Heart right ventricle (tissue), 16 donors: ENCODE measurements around the gene POSTN. TPM values are rescaled to one million over a fixed set of nuclear protein-coding genes. Genes with fewer than 3 reads are reported as not detected.

Source experiments
- ATAC-seq, 8 donors: fragments of 200-7000 bp; cut with Tn5 transposase; one replicate each; pipeline ENCODE4 v1.9.1; 2020; ENCODE audit warnings: mild to moderate bottlenecking in 8 of 8, moderate library complexity in 8 of 8, moderate number of reproducible peaks in 1 of 8
- DNase-seq, 2 donors: peaks; one replicate each; pipeline ENCODE4 v3.0.0-alpha.2; 2020
- H3K27ac ChIP-seq, 10 donors: fragments of 200-600 bp; sonication (generic) in 2 of 10; one replicate each; pipeline versions ENCODE4 v1.5.0 to v1.8.0; 2020 to 2022; ENCODE audit warnings: mild to moderate bottlenecking in 3 of 10
- H3K27me3 ChIP-seq, 7 donors: fragments of 200-600 bp; one replicate each; pipeline ENCODE4 v1.8.0; 2021 to 2022; ENCODE audit warnings: mild to moderate bottlenecking in 2 of 7
- H3K36me3 ChIP-seq, 9 donors: fragments of 200-600 bp; sonication (generic) in 1 of 9; one replicate each; pipeline versions ENCODE4 v1.5.0 to v1.8.0; 2020 to 2022; ENCODE audit warnings: mild to moderate bottlenecking in 2 of 9
- H3K4me1 ChIP-seq, 9 donors: fragments of 200-600 bp; sonication (generic) in 1 of 9; one replicate each; pipeline versions ENCODE4 v1.5.0 to v1.8.0; 2020 to 2022; ENCODE audit warnings: mild to moderate bottlenecking in 4 of 9
- H3K4me3 ChIP-seq, 10 donors: fragments of 200-600 bp; sonication (generic) in 2 of 10; one replicate each; pipeline versions ENCODE4 v1.5.0 to v1.8.0; 2020 to 2022; ENCODE audit warnings: mild to moderate bottlenecking in 7 of 10, moderate library complexity in 2 of 10
- H3K9me3 ChIP-seq, 11 donors: fragments of 200-600 bp in 10 of 11; sonication (generic) in 2 of 11; one replicate each; pipeline versions ENCODE4 v1.5.0 to v1.8.0; 2013 to 2022; ENCODE audit warnings: mild to moderate bottlenecking in 2 of 11, control low read depth in 1 of 11, moderate library complexity in 1 of 11
- WGBS, 2 donors: extraction: QIAGEN DNeasy Blood & Tissue Kit; methylation state at CpG; one replicate each; pipeline ENCODE4 v1.1.7; 2013; ENCODE audit warnings: inconsistent platforms in 1 of 2; 5-methylcytosine and 5-hydroxymethylcytosine counted together
- intact Hi-C, 10 donors: fragments of 100-400 bp; cut with DNase I; formaldehyde crosslinking; loops; one replicate each; pipeline versions ENCODE4 v1.11.1 to v1.14.2; 2022
- polyA plus RNA-seq, 2 donors: library from polyadenylated mRNA; stranded (reverse); fragments of 200-250 nt; gene quantifications; one replicate each; pipeline ENCODE4 v1.2.3, GENCODE V29; 2013
- total RNA-seq, 10 donors: library from RNA; stranded (reverse); fragmentation: NEBNext Ultra II Directional in 3 of 10; extraction: Animal tissue kit (Norgen Biotek cat#: 25700) in 3 of 10; gene quantifications; one replicate each; pipeline versions ENCODE4 v1.2.1 to v1.2.4, GENCODE V29; 2021 to 2023
- TF ChIP-seq, protein P1 (sequence below), 9 donors: fragments of 200-600 bp; sonication (generic) in 2 of 9; IDR thresholded peaks; one replicate each; pipeline versions ENCODE4 v1.5.0 to v1.8.0; 2021 to 2022; ENCODE audit warnings: antibody characterized with exemption in 9 of 9, mild to moderate bottlenecking in 5 of 9, moderate library complexity in 1 of 9
- donor health status: Arrhythmogenic right ventricular cardiomyopathy.
- donor health status: ischemic (EF 13 %, LVEDD 7.1; RV severe dilation, severe dysfunction).
- donor health status: healthy with polysubstance abuse.
- donor health status: DM: no; HTN: yes; CAD: no.
- donor health status: DM: no; HTN: no; CAD: no.
- donor health status: ischemic (EF 25% LVEDD 6.9; RV normal size, moderate dysfunction).
- donor health status: ischemic (EF 25% LVEDD 5.7; RV mildly dilated, moderate dysfunction).
- donor health status: healthy.
- donor health status: DM: yes; HTN: yes; CAD: no.
- donor health status: Ischemic cardiomyopathy.
- donor health status: ischemic (EF 35%, LVEDD 5.7; RV mildly dilated, moderate dysfunction).
- donor health status: nonischemic (EF 11% LVEDD 7.7; RV severe dilation, severe dysfunction).
- donor health status: DM: yes; HTN: yes; CAD: no.
- donor health status: PGD.
- donor health status: ischemic (EF 29% LVEDD 5.4; RV normal size, mild dysfunction).
- donor health status: nonischemic (EF 23%, LVEDD 6.1; RV moderate dilation, normal function).

The POSTN gene
- total and polyA plus RNA-seq, 12 donors = 3.7 to 112 (median 20.6) TPM

GRCh38 chr13:37617173-37617572, 18.6 kb upstream of the POSTN start:
- Histone ChIP-seq H3K27ac (no peak overlapping the region), H3K9me3 (no peaks in the 10 kb centered on the region), H3K4me1 (no peaks in the 10 kb centered on the region), H3K4me3 (no peak overlapping the region), H3K27me3 (no peaks in the 10 kb centered on the region), H3K36me3 (no peaks in the 10 kb centered on the region)
- no peak for ATAC-seq
- TF ChIP-seq, protein P1, sequence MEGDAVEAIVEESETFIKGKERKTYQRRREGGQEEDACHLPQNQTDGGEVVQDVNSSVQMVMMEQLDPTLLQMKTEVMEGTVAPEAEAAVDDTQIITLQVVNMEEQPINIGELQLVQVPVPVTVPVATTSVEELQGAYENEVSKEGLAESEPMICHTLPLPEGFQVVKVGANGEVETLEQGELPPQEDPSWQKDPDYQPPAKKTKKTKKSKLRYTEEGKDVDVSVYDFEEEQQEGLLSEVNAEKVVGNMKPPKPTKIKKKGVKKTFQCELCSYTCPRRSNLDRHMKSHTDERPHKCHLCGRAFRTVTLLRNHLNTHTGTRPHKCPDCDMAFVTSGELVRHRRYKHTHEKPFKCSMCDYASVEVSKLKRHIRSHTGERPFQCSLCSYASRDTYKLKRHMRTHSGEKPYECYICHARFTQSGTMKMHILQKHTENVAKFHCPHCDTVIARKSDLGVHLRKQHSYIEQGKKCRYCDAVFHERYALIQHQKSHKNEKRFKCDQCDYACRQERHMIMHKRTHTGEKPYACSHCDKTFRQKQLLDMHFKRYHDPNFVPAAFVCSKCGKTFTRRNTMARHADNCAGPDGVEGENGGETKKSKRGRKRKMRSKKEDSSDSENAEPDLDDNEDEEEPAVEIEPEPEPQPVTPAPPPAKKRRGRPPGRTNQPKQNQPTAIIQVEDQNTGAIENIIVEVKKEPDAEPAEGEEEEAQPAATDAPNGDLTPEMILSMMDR (IDR thresholded peaks at IDR 0.05) = no peak
- 38 to 67% methylated on average over 1 of the region's 1 CpG for WGBS, 2 donors
- intact Hi-C loops = no loop called here
- no peak for DNase-seq

DNA sequence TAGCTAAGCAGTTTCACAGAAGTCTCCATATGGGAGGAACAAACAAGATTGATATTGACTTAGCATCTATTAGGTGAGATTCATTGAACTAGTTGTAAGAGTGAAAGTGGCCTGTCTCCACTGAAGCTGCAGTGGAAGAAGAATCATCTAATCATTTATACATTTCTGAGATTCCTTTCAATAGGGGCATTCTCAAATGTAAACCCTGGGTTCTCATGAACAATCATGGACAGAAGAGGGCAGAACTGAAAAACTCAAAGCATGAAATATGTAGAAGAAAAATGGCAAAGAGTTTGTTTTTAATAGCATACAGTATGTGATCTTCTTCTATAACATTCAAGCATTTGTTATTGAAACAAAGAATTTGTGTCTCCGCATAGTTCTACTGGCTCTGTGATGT, 17.6 kb upstream of the POSTN start:
- no peak overlapping the region for H3K27ac ChIP-seq
- intact Hi-C loops = no loop called here
- no peaks in the 10 kb centered on the region for H3K9me3 ChIP-seq
- H3K4me1 ChIP-seq = no peaks in the 10 kb centered on the region
- TF ChIP-seq, protein P1 (IDR thresholded peaks at IDR 0.05) = no peak
- H3K4me3 ChIP-seq = no peak overlapping the region
- no peaks in the 10 kb centered on the region for H3K27me3 ChIP-seq
- DNase-seq (no peak), ATAC-seq (no peak)
- no peaks in the 10 kb centered on the region for H3K36me3 ChIP-seq
- 98 to 100% methylated on average over 1 of the region's 1 CpG for whole genome bisulfite sequencing, 2 donors

GRCh38 chr13:37615276-37615675, 16.7 kb upstream of the POSTN start:
- Histone ChIP-seq H3K27me3 (no peaks in the 10 kb centered on the region), H3K9me3 (no peaks in the 10 kb centered on the region), H3K27ac (no peak overlapping the region), H3K4me1 (no peaks in the 10 kb centered on the region), H3K4me3 (no peak overlapping the region), H3K36me3 (no peaks in the 10 kb centered on the region)
- TF ChIP-seq, protein P1 (IDR thresholded peaks at IDR 0.05) = no peak
- intact Hi-C loops = no loop called here
- ATAC-seq = no peak
- 90 to 96% methylated on average over 2 of the region's 2 CpGs for WGBS, 2 donors
- DNase-seq = no peak

- intact Hi-C loops = no loop called here
- Histone ChIP-seq H3K27me3 (no peaks in the 10 kb centered on the region), H3K27ac (no peak overlapping the region), H3K4me3 (no peak overlapping the region), H3K9me3 (no peaks in the 10 kb centered on the region), H3K36me3 (no peaks in the 10 kb centered on the region), H3K4me1 (no peaks in the 10 kb centered on the region)
- WGBS, 2 donors = 71 to 78% methylated on average over 2 of the region's 2 CpGs
- no peak for DNase-seq
- no peak for ATAC-seq
- TF ChIP-seq, protein P1 (IDR thresholded peaks at IDR 0.05) = no peak
Observed at GRCh38 chr13:37613638-37614037, 15.1 kb upstream of the POSTN start.

DNA sequence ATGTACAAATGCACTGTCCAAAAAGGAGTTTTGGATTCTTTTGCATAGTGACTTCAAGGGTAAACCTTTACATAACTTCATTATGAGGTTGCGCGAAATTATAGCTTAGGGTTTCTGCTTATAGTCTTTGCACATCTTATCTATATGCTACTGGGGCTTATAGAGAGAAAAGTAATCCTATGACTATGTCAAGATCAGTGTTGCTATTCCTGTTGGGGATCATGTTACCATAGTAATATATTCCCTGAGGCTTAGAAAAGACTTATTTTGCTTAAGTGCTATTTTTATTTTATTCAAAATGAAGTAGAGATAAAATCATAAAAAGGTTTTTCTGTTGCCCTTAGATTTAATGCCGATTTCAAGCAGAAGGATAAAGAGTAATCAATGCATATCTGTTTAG, 14.7 kb upstream of the POSTN start:
- Histone ChIP-seq H3K4me3 (no peak overlapping the region), H3K4me1 (no peaks in the 10 kb centered on the region), H3K27me3 (no peaks in the 10 kb centered on the region), H3K9me3 (no peaks in the 10 kb centered on the region), H3K36me3 (no peaks in the 10 kb centered on the region), H3K27ac (no peak overlapping the region)
- DNase-seq = no peak
- 75 to 79% methylated on average over 3 of the region's 3 CpGs for WGBS, 2 donors
- no peak for ATAC-seq
- TF ChIP-seq, protein P1 (IDR thresholded peaks at IDR 0.05) = no peak
- intact Hi-C loops = no loop called here
